Skin epidermis (tissue), 12 donors: Measurements from ENCODE around the gene IGF2BP3.
"Not testable (repeated sequence)": the region's sequence is repeated elsewhere in the genome, so short reads cannot be mapped to it uniquely, and the experiment has no call there.

Experiments
- H3K27ac ChIP-seq, 21 experiments: fragments of 200-600 bp; sonication (generic) in 11 of 21; one replicate each; pipeline ENCODE4 v1.5.0; 2020; ENCODE audit warnings: mild to moderate bottlenecking in 3 of 21, inconsistent platforms in 2 of 21, moderate library complexity in 2 of 21
- H3K4me3 ChIP-seq, 7 experiments: fragments of 200-600 bp; sonication (generic) in 2 of 7; one replicate each; pipeline ENCODE4 v1.5.0; 2020; ENCODE audit warnings: inconsistent platforms in 2 of 7, mild to moderate bottlenecking in 2 of 7, moderate library complexity in 1 of 7

Gene IGF2BP3

DNA sequence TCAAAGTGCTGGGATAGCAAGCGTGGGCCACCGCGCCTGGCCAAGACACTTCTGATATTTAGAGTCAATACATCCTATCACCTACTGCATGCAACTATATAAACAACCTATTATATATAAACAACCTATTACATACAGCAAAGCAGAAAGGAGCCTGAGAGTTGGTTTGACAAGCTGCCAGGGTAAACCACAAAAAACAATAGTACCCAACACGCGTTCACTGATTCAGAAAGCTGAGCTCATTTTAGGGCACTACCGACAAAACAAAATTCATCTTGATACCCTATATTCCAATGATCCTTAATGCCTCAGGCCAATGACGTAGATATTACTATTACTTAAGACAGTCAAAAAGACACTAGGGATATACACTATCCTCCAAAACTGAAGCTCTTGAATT lies 154.9 kb downstream of the IGF2BP3 start:
- H3K4me3 ChIP-seq = no peak overlapping the region
- no peak overlapping the region for H3K27ac ChIP-seq

- H3K4me3 ChIP-seq, H3K27ac ChIP-seq: not testable (repeated sequence)
Measured at GRCh38 chr7:23312141-23312540, 158.2 kb downstream of the IGF2BP3 start.

DNA sequence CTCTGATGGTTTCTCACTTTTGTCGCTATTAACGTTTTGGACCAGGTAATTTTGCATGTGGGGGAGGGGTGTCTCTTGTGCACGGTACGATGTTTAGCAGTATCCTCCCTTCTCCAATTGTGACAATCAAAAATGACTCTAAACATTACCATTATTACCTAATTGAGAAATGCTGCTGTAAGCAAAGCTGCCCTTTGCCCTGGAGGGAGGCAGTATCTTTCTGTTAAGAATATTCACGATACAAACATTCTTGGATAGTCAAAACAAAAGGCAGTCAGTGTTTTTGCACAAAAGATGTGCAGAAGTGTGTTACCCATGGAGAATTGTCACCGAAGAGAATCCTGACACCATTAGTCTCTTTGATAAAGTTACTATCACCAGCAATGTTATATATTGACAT lies 161.5 kb downstream of the IGF2BP3 start:
- Histone ChIP-seq H3K27ac (no peak overlapping the region), H3K4me3 (no peak overlapping the region)

DNA sequence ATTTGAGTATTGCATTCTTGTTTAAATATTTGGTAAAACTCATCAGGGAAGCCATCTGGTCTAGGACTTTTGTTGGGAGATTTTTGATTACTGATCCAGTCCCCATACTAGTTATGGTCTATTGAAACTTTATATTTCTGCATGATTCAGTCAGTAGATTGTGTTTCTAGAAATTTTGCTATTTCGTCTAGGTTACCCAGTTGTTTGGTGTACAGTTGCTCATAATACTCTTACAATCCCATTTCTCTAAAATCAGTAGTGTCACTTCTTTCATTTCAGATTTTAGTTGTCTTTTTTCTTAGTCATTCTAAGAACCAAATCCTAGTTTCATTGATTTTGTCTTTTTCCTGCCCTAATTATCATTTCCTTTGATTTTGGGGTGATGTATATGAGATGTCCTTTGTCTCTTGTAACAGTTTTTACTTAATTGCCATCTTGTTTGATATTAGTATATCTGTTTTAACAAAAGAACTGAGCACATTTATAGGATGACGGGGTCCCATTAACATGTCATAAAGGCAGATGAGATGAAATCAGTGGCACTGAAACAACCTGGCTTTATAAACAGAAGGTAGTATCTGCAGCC lies 163.3 kb downstream of the IGF2BP3 start:
- Histone ChIP-seq H3K4me3 (no peak overlapping the region), H3K27ac (no peak overlapping the region)

GRCh38 chr7:23299770-23300300 lies 170.5 kb downstream of the IGF2BP3 start:
- H3K27ac ChIP-seq = peak overlapping the region; percentile 65 to 94 (median 87)
- H3K4me3 ChIP-seq = peak overlapping the region; percentile 71 to 98 (median 88)

DNA sequence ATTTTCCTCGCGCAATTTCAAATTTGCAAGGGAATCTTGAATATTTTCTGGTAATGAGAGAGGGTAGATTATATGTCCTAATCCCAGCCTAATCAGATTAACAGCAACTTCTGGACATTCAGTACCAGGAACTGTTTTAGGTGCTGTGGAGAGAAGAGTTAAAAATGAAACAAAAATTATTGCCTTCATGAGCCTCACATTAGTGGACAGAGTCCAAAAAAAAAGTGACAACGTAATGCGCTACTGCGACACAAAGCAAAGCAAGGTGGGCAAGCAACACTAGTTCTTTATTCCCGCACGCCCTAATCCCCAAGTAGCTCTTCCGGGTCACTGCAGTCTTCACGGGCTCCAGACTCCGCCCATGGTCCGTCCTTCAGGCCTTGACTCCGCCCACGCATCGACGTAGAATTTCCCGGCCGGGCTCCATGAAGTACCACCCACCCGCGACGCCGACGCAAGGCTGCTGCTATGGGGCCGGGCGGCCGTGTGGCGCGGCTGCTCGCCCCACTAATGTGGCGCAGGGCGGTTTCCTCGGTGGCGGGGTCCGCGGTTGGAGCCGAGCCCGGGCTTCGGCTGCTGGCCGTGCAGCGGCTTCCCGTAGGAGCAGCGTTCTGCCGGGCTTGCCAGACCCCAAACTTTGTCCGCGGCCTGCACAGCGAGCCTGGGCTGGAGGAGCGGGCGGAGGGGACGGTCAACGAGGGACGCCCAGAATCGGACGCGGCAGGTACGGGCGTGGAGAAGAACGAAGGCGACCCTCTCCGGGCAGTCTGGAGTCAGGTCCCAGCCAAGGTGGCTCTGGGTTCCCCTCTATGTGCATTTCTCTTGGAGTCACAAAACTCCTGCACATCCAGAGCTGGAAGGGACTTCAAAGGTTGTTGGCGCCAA lies 171.2 kb downstream of the IGF2BP3 start, which contains the start of gene MALSU1:
Gene MALSU1, plus strand, starts transcription at position 455 of the 885 bp plus-strand sequence. Its CDS starts 14 bp downstream, at position 469.
- Histone ChIP-seq H3K27ac (peak within 1 kb of the TSS; percentile 65 to 94 (median 87)), H3K4me3 (peak within 1 kb of the TSS; percentile 71 to 98 (median 88))

DNA sequence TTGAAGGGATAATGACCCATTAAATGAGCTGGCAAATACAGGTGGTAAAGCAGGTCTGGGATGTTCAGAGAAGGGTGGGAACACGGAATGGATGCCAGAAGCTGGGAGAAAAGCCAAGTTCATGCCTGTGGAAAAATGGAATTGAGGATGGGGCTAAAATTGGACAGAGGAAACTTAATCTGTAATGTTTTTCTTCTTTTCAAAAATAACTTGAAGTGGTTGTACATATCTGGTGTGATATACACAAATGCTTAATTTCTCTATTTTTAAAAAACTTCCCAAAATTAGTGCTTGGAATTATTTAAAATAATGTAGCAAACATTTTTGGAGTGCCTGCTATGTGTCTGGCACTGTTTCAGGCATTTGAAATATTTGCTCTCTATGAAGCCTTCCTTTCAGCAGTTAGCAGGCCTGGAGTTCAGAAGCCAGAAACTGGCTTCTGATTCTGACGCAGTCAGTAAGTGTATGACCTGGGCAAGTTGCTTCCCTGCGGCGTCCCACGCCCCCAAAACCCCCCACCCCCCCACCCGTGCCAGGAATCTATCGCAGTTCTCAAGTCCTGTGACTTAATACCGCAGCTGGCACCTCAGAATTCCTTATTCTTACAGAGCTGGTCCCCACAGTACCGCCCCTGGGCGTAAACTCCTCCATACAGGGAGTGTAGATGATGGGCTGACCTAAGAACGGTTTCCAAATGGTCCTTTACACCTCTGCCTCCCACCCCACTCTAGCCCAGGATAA lies 172.0 kb downstream of the IGF2BP3 start:
- peak overlapping the region; percentile 71 to 98 (median 88) for H3K4me3 ChIP-seq
- H3K27ac ChIP-seq = peak overlapping the region in 19 of 21 experiments; percentile 57 to 94 (median 88)

DNA sequence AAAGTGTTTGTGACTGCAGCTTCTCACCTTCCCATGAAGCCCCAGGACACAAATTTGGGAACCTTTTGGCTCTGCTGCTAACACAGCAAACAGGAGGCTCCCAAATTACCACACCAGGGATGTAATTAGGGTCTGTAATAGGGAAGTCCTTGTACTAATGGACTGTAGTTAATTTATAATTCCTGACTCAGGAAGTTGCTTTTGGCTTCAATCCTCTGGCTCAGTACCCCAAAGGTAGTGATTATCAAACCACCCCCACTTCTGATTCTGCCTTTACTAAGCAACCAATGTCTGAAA lies 174.9 kb downstream of the IGF2BP3 start:
- H3K4me3 ChIP-seq = no peak overlapping the region

DNA sequence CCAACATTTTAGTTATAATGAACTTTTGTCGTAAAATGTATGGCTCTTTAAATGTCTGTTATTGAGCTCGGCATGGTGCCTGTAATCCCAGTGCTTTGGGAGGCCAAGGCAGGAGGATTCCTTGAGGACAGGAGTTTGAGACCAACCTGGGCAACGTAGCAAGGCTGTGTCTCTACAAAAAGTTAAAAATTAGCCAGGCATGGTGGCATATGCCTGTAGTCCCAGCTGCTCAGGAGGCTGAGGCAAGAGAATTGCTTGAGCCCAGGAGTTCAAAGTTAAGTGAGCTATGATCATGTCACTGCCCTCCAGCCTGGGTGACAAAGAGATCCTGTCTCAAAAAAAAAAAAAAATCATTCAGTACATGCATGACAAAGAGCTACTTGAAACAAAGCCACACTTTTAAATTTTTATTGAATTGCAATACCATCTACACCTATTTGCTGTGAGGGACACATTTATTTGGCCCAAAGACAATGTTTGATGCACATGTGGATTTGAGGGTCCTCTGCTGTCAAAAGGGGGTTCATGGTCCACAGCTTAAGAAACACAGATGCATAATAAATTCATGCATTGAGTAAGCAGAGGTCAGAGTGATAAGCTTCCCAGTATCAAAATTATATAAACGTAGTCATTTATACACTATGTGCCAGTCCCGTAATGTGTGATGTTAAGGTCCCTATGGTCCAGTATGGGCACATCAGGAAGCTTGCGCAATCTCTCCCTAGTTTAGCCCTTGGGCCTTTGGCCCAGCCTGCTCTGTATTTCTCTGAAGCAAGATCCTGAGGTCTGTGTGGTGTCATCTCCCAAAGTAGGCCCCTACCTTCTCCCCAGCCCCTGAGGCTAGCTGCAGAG lies 175.5 kb downstream of the IGF2BP3 start:
- Histone ChIP-seq H3K27ac (no peak overlapping the region), H3K4me3 (no peak overlapping the region)

More for the DNA sequence above, 174.9 kb downstream of the IGF2BP3 start:
- no peak overlapping the region for H3K27ac ChIP-seq

DNA sequence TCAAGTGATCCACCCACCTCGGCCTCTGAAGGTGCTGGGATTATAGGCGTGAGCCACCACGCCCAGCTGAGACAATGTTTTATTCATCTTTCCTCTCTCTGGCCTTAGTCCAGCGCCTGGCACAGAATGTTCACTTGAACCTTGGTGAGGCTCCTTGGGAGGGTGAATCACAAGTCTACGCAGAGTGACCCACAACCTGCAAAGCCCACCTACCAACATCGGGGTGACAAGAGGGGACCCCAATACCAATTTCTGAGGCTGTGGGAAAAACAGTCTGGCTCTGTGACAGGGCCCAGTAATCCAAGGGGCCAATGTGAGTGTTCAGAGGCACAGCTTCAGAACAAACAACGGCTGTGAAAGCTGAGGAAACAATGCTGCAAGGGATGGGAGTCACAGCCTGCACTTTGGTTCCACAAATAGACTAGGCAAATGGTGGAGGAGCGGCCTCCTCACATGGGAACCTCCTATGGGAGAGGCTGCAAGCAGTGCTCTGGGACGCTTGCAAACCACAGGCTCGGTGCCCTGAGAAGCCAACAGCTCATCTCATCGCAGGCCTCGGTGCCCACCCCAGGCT lies 176.7 kb downstream of the IGF2BP3 start:
- Histone ChIP-seq H3K4me3 (no peak overlapping the region), H3K27ac (no peak overlapping the region)

- H3K4me3 ChIP-seq = no peak overlapping the region
Measured at GRCh38 chr7:23292623-23293022, 177.7 kb downstream of the IGF2BP3 start.

GRCh38 chr7:23291957-23292560 lies 178.2 kb downstream of the IGF2BP3 start:
- Histone ChIP-seq H3K27ac (no peak overlapping the region), H3K4me3 (no peak overlapping the region)

More at GRCh38 chr7:23292623-23293022, 177.7 kb downstream of the IGF2BP3 start:
- H3K27ac ChIP-seq = no peak overlapping the region

- no peak overlapping the region for H3K4me3 ChIP-seq
- no peak overlapping the region for H3K27ac ChIP-seq
Measured at GRCh38 chr7:23290993-23291392, 179.3 kb downstream of the IGF2BP3 start.

GRCh38 chr7:23287612-23288011 lies 182.7 kb downstream of the IGF2BP3 start:
- no peak overlapping the region for H3K4me3 ChIP-seq
- H3K27ac ChIP-seq = no peak overlapping the region

DNA sequence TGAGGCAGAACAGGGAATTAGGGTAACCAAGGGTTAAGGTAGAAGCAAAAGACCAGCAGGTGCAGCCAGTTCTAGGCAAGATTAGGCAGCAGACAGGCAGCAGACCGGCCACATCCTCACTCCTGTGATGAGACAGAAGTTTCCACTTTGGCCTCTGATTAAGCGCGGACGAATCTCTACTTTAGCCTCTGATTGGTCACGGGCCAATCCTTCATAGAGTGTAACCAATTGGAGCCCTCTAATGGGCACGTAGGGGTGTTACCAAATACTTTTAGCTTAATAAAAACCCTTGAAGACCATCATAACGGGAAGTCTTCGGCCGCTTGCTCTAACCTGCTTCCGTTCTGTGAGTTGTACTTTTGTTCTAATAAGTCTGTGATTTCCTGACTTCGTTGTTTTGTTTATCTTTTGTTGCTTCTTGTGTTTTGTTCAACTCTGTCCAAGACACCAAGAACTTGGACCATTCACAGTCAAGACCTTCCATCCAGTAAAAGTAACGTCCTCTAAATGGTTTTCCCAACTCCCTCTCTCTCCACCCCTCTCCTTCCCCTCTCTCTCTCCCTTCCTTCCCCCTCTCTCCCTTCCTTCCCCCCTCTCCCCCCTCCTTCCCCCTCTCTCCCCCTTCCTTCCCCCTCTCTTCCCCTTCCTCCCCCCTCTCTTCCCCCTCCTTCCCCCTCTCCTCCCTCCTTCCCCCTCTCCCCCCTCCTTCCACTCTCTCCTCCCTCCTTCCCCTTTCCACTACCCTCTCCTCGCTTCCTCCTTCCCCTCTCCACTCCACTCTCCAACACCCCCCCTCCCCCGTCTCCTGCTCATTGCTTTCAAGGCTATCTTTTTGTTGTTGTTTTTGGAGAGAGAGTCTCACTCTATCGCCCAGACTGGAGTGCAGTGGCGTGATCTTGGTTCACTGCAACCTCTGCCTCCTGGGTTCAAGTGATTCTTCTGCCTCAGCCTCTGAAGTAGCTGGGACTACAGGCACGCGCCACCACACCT lies 184.3 kb downstream of the IGF2BP3 start:
- no peak overlapping the region for H3K4me3 ChIP-seq
- no peak overlapping the region for H3K27ac ChIP-seq

GRCh38 chr7:23284871-23285270 lies 185.4 kb downstream of the IGF2BP3 start:
- Histone ChIP-seq H3K27ac (no peak overlapping the region), H3K4me3 (no peak overlapping the region)

GRCh38 chr7:23283086-23283485 lies 187.2 kb downstream of the IGF2BP3 start:
- no peak overlapping the region for H3K27ac ChIP-seq
- no peak overlapping the region for H3K4me3 ChIP-seq
